Motor neuron (in vitro differentiated cells): ENCODE measurements around the gene TERB2. TPM values are rescaled to one million over a fixed set of nuclear protein-coding genes. Genes with fewer than 3 reads are reported as not detected.

Experiments used
- total RNA-seq, 8 experiments: library from RNA; unstranded; fragments of 300-600 nt; gene quantifications; 2 replicates each; pipeline versions ENCODE4 v1.2.3 to v1.2.4, GENCODE V29; 2022

Gene TERB2
- total RNA-seq, 8 experiments from 2014 or later: 0.38 TPM; not detected in 7

Other genes starting within 250 kb of the TERB2 start
- gene PATL2, start 245.4 kb upstream of the TERB2 start, total RNA-seq: 1 to 10 TPM in 4 of 8 experiments, under 1 TPM in 4; 0.11 to 2.2 (median 0.96) TPM
- 1,000 to 10,000 TPM in 4 of 8 experiments, 100 to 1,000 TPM in 1, 10 to 100 TPM in 3; 27.1 to 8,870 (median 763) TPM for gene B2M, start 245.2 kb upstream of the TERB2 start, total RNA-seq
- gene TRIM69, start 220.2 kb upstream of the TERB2 start, total RNA-seq: 10 to 100 TPM; 10.4 to 56.0 (median 17.9) TPM
- 10 to 100 TPM in 4 of 8 experiments, 1 to 10 TPM in 4; 3.5 to 24.5 (median 10.5) TPM for gene SORD, start 66.5 kb downstream of the TERB2 start, total RNA-seq
- 1 to 10 TPM in 1 of 8 experiments, under 1 TPM in 6, not detected in 1; under 0.01 to 1.4 (median 0.49) TPM for gene DUOX2, start 157.5 kb downstream of the TERB2 start, total RNA-seq
- gene DUOXA2, start 157.6 kb downstream of the TERB2 start, total RNA-seq: under 1 TPM in 4 of 8 experiments, not detected in 4; 0.05 to 0.85 (median 0.33) TPM
- gene DUOXA1, start 173.2 kb downstream of the TERB2 start, total RNA-seq: 1 to 10 TPM in 2 of 8 experiments, under 1 TPM in 4, not detected in 2; 0.05 to 3.3 (median 0.48) TPM
- 1 to 10 TPM in 7 of 8 experiments, under 1 TPM in 1; 0.72 to 3.0 (median 1.4) TPM for gene DUOX1, start 173.3 kb downstream of the TERB2 start, total RNA-seq
- gene SHF, start 231.3 kb downstream of the TERB2 start, total RNA-seq: 10 to 100 TPM in 5 of 8 experiments, 1 to 10 TPM in 3; 1.0 to 38.7 (median 25.3) TPM